ENCODE results near the gene TLR10. TPM values are rescaled to one million over a fixed set of nuclear protein-coding genes. Genes with fewer than 3 reads are reported as not detected.

Gene TLR10
- total and polyA plus RNA-seq, 9 of the 15 experiments (the other 6 are each of a cell fraction or from before 2014, with no cell fraction given) = 0.03 to 0.05 TPM; not detected in 7

- TF ChIP-seq SOX6 (IDR thresholded peaks at IDR 0.05) (no peak), PCBP1 (IDR thresholded peaks at IDR 0.05; ENCODE audit: low read depth, low read length, poor library complexity, severe bottlenecking) (no peak), TAF15 (IDR thresholded peaks at IDR 0.05; ENCODE audit: low read depth, low read length) (no peak), CEBPB (tag; IDR thresholded peaks at IDR 0.05) (no peak), MTF1 (CRISPR knock-in tag; IDR thresholded peaks at IDR 0.05; ENCODE audit: borderline replicate concordance) (no peak)
Measured at GRCh38 chr4:38723114-38723513, 59.7 kb downstream of the TLR10 start (continued).

Small RNA genes lying within 50 kb of the gene (small RNA-seq; reads per million reads assigned to genes)
- not detected for gene RNA5SP158

Other genes with a start within 250 kb of the TLR10 start
- gene KLF3, start 118.8 kb downstream of the TLR10 start, total RNA-seq (2014; rRNA removed) = 17.3 and 18.7 TPM in 2 replicates
- 21.7 and 24.7 TPM in 2 replicates for gene KLF3, start 118.8 kb downstream of the TLR10 start, total RNA-seq (2014; rRNA removed; fragmentation: Illumina TruSeq; extraction: Trizol)
- 16.4 and 16.5 TPM in 2 replicates for gene KLF3, start 118.8 kb downstream of the TLR10 start, total RNA-seq (2015; rRNA removed; fragmentation: Illumina TruSeq; extraction: Trizol)
- gene KLF3, start 118.8 kb downstream of the TLR10 start, total RNA-seq (2021) = 42.0 and 47.2 TPM in 2 replicates
- 19.5 and 20.3 TPM in 2 replicates for gene KLF3, start 118.8 kb downstream of the TLR10 start, polyA plus RNA-seq (2011; rRNA removed)
- gene KLF3, start 118.8 kb downstream of the TLR10 start, polyA plus RNA-seq (2014; fragmentation: Illumina TruSeq; extraction: Trizol) = 34.7 and 35.4 TPM in 2 replicates
- gene KLF3, start 118.8 kb downstream of the TLR10 start, polyA plus RNA-seq (2014; fragmentation: Nextera tagmentation; extraction: Ambion mirVana) = 10 to 100 TPM in 1 of 2 experiments, 1 to 10 TPM in 1; 9.9 to 16.8 TPM
- 18.1 and 20.2 TPM in 2 replicates for gene KLF3, start 118.8 kb downstream of the TLR10 start, polyA plus RNA-seq (2014; rRNA removed)
- gene TLR1, start 21.8 kb upstream of the TLR10 start, total RNA-seq (2014; rRNA removed) = 0.14 and 0.57 TPM in 2 replicates
- 0.33 and 0.38 TPM in 2 replicates for gene TLR1, start 21.8 kb upstream of the TLR10 start, total RNA-seq (2014; rRNA removed; fragmentation: Illumina TruSeq; extraction: Trizol)
- 0.41 and 0.47 TPM in 2 replicates for gene TLR1, start 21.8 kb upstream of the TLR10 start, total RNA-seq (2015; rRNA removed; fragmentation: Illumina TruSeq; extraction: Trizol)
- gene TLR1, start 21.8 kb upstream of the TLR10 start, total RNA-seq (2021) = 0.25 and 0.29 TPM in 2 replicates
- gene TLR1, start 21.8 kb upstream of the TLR10 start, polyA plus RNA-seq (2011; rRNA removed) = 0.14 and 0.22 TPM in 2 replicates
- gene TLR1, start 21.8 kb upstream of the TLR10 start, polyA plus RNA-seq (2014; fragmentation: Illumina TruSeq; extraction: Trizol) = 0.24 and 0.33 TPM in 2 replicates
- gene TLR1, start 21.8 kb upstream of the TLR10 start, polyA plus RNA-seq (2014; fragmentation: Nextera tagmentation; extraction: Ambion mirVana) = under 1 TPM; 0.22 to 0.49 TPM
- 0.03 and 0.11 TPM in 2 replicates for gene TLR1, start 21.8 kb upstream of the TLR10 start, polyA plus RNA-seq (2014; rRNA removed)
- 0.64 and 0.65 TPM in 2 replicates for gene TLR6, start 73.8 kb upstream of the TLR10 start, total RNA-seq (2014; rRNA removed)
- gene TLR6, start 73.8 kb upstream of the TLR10 start, total RNA-seq (2014; rRNA removed; fragmentation: Illumina TruSeq; extraction: Trizol) = 1.4 and 1.6 TPM in 2 replicates
- 0.68 and 0.91 TPM in 2 replicates for gene TLR6, start 73.8 kb upstream of the TLR10 start, total RNA-seq (2015; rRNA removed; fragmentation: Illumina TruSeq; extraction: Trizol)
- 0.95 and 1.5 TPM in 2 replicates for gene TLR6, start 73.8 kb upstream of the TLR10 start, total RNA-seq (2021)
- gene TLR6, start 73.8 kb upstream of the TLR10 start, polyA plus RNA-seq (2011; rRNA removed) = 0.69 and 1.9 TPM in 2 replicates
- gene TLR6, start 73.8 kb upstream of the TLR10 start, polyA plus RNA-seq (2014; fragmentation: Illumina TruSeq; extraction: Trizol) = 1.1 and 1.3 TPM in 2 replicates
- under 1 TPM; 0.08 to 0.45 TPM for gene TLR6, start 73.8 kb upstream of the TLR10 start, polyA plus RNA-seq (2014; fragmentation: Nextera tagmentation; extraction: Ambion mirVana)
- gene TLR6, start 73.8 kb upstream of the TLR10 start, polyA plus RNA-seq (2014; rRNA removed) = 0.62 and 1.00 TPM in 2 replicates
- 2.6 and 3.1 TPM in 2 replicates for gene FAM114A1, start 84.8 kb upstream of the TLR10 start, total RNA-seq (2014; rRNA removed)
- gene FAM114A1, start 84.8 kb upstream of the TLR10 start, total RNA-seq (2014; rRNA removed; fragmentation: Illumina TruSeq; extraction: Trizol) = 4.3 and 5.3 TPM in 2 replicates
- 4.4 and 5.0 TPM in 2 replicates for gene FAM114A1, start 84.8 kb upstream of the TLR10 start, total RNA-seq (2015; rRNA removed; fragmentation: Illumina TruSeq; extraction: Trizol)
- gene FAM114A1, start 84.8 kb upstream of the TLR10 start, total RNA-seq (2021) = 5.1 and 6.6 TPM in 2 replicates
- gene FAM114A1, start 84.8 kb upstream of the TLR10 start, polyA plus RNA-seq (2011; rRNA removed) = 12.0 and 25.4 TPM in 2 replicates
- 3.4 and 5.4 TPM in 2 replicates for gene FAM114A1, start 84.8 kb upstream of the TLR10 start, polyA plus RNA-seq (2014; fragmentation: Illumina TruSeq; extraction: Trizol)
- gene FAM114A1, start 84.8 kb upstream of the TLR10 start, polyA plus RNA-seq (2014; fragmentation: Nextera tagmentation; extraction: Ambion mirVana) = 1 to 10 TPM; 1.8 to 2.6 TPM
- 4.5 and 5.3 TPM in 2 replicates for gene FAM114A1, start 84.8 kb upstream of the TLR10 start, polyA plus RNA-seq (2014; rRNA removed)
- 2.9 and 3.5 TPM in 2 replicates for gene TMEM156, start 249.4 kb upstream of the TLR10 start, total RNA-seq (2014; rRNA removed)
- 7.6 and 9.2 TPM in 2 replicates for gene TMEM156, start 249.4 kb upstream of the TLR10 start, total RNA-seq (2014; rRNA removed; fragmentation: Illumina TruSeq; extraction: Trizol)
- gene TMEM156, start 249.4 kb upstream of the TLR10 start, total RNA-seq (2015; rRNA removed; fragmentation: Illumina TruSeq; extraction: Trizol) = 8.3 and 9.6 TPM in 2 replicates
- gene TMEM156, start 249.4 kb upstream of the TLR10 start, total RNA-seq (2021) = 3.7 and 4.4 TPM in 2 replicates
- 5.0 and 9.6 TPM in 2 replicates for gene TMEM156, start 249.4 kb upstream of the TLR10 start, polyA plus RNA-seq (2011; rRNA removed)
- 7.4 and 7.6 TPM in 2 replicates for gene TMEM156, start 249.4 kb upstream of the TLR10 start, polyA plus RNA-seq (2014; fragmentation: Illumina TruSeq; extraction: Trizol)
- gene TMEM156, start 249.4 kb upstream of the TLR10 start, polyA plus RNA-seq (2014; fragmentation: Nextera tagmentation; extraction: Ambion mirVana) = 1 to 10 TPM; 5.9 to 6.9 TPM
- gene TMEM156, start 249.4 kb upstream of the TLR10 start, polyA plus RNA-seq (2014; rRNA removed) = 4.7 and 6.4 TPM in 2 replicates

Measured in K562 (cell line).